Measurements from ENCODE around the gene BTBD8.

BTBD8 gene

GRCh38 chr1:92080128-92080985, at the start of gene BTBD8:
BTBD8 (plus strand) TSS chr1:92080345; CDS start chr1:92080572, 227 bp downstream.
- peak within 1 kb of the TSS; percentile 81 for H3K4me3 ChIP-seq (ENCODE audit: low read depth, low read length)
- TF ChIP-seq, protein P1, sequence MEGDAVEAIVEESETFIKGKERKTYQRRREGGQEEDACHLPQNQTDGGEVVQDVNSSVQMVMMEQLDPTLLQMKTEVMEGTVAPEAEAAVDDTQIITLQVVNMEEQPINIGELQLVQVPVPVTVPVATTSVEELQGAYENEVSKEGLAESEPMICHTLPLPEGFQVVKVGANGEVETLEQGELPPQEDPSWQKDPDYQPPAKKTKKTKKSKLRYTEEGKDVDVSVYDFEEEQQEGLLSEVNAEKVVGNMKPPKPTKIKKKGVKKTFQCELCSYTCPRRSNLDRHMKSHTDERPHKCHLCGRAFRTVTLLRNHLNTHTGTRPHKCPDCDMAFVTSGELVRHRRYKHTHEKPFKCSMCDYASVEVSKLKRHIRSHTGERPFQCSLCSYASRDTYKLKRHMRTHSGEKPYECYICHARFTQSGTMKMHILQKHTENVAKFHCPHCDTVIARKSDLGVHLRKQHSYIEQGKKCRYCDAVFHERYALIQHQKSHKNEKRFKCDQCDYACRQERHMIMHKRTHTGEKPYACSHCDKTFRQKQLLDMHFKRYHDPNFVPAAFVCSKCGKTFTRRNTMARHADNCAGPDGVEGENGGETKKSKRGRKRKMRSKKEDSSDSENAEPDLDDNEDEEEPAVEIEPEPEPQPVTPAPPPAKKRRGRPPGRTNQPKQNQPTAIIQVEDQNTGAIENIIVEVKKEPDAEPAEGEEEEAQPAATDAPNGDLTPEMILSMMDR (IDR thresholded peaks at IDR 0.05; ENCODE audit: low read depth, low read length) = no peak

GRCh38 chr1:92030656-92031107, 49.5 kb upstream of the BTBD8 start:
- H3K4me3 ChIP-seq (ENCODE audit: low read depth, low read length) = peak overlapping the region; percentile 69
- TF ChIP-seq, protein P1 (IDR thresholded peaks at IDR 0.05; ENCODE audit: low read depth, low read length) = no peak

DNA sequence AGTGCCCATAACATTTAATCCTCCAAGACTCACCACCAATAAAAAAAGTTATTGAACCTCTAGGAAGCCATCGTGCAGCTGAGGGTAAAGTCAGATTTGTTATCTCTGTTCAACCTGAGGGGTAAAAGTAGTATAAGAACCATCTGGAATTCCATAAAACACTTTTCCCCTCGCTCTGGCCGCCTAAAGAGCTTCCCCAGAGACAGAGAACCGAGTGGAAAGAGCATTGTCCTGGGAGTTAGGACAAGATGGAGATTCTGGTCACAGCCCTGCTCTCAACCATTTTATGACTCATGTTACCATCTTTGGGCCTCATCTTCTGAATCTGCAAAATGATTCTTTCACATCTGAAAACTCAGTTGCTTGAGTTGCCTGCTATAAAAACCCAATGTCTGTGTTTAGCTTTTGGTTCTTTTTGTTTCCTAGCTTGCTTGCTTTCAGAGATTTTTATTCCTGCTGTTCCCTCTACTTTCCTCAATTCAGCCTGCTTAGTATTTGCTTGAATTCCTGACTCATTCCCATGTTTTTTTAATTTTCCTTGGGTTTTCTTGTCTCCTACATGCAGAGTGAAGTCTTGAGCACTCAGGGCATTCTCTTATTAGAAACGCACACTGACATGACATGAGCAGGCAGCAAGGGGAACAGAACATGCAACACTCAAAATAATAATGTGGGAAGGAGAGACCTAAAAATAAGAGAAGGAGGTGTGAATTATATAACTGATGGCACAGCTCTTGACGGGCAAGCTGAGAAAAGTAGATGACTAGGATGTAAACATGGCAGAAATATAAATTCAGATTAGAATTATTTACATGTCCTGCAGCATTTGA, 48.6 kb upstream of the BTBD8 start:
- no peak overlapping the region for H3K4me3 ChIP-seq (ENCODE audit: low read depth, low read length)
- TF ChIP-seq, protein P1 (IDR thresholded peaks at IDR 0.05; ENCODE audit: low read depth, low read length) = no peak

GRCh38 chr1:92037400-92037799, 42.7 kb upstream of the BTBD8 start:
- H3K4me3 ChIP-seq (ENCODE audit: low read depth, low read length) = no peak overlapping the region
- TF ChIP-seq, protein P1 (IDR thresholded peaks at IDR 0.05; ENCODE audit: low read depth, low read length) = no peak

GRCh38 chr1:92038695-92039346, 41.3 kb upstream of the BTBD8 start:
- H3K4me3 ChIP-seq (ENCODE audit: low read depth, low read length) = no peak overlapping the region

DNA sequence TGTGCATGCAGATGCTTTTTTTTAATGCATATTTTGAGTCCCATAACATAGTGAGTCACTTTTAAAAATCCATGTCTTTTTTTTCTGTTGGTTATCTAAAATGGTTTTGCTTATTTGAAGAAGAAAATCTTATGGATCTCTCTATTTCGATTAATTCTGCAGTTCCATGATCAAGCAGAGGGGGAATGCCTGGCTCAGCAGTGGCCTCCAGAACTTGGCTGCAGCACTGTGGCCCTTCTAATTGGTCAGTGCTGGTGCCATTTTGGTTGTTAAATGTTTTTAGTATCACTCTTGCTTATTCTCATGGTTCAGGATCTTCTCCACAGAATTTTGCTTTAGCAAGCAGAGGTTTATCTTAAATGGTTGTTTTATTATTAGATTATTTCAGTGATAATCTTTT, 39.2 kb upstream of the BTBD8 start:
- H3K4me3 ChIP-seq (ENCODE audit: low read depth, low read length) = no peak overlapping the region
- TF ChIP-seq, protein P1 (IDR thresholded peaks at IDR 0.05; ENCODE audit: low read depth, low read length) = no peak

More at GRCh38 chr1:92038695-92039346, 41.3 kb upstream of the BTBD8 start:
- TF ChIP-seq, protein P1 (IDR thresholded peaks at IDR 0.05; ENCODE audit: low read depth, low read length) = no peak
